ENCODE results near the gene PSAP.

The PSAP gene

DNA sequence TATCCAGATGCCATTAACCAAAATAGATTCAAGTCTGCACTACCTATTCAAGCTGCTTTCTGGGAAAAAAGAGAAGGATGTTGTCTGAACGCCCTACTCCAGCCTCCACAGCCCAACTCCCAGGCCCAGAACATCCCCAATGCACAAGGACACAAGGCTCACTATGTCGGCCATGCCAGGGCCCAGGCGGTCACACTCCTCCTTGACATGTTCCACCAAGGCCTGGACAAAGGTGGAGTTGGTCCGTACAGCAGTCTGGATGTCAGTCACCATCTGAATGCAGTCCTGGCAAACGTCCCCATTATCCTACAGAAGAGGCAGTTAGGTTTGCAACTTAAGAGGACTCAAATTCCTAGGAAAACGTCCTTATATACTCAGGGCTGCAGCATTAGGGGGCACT, 23.2 kb downstream of the PSAP start:
- DNase-seq (ENCODE audit: low read depth in 2 of 2): no peak

DNA sequence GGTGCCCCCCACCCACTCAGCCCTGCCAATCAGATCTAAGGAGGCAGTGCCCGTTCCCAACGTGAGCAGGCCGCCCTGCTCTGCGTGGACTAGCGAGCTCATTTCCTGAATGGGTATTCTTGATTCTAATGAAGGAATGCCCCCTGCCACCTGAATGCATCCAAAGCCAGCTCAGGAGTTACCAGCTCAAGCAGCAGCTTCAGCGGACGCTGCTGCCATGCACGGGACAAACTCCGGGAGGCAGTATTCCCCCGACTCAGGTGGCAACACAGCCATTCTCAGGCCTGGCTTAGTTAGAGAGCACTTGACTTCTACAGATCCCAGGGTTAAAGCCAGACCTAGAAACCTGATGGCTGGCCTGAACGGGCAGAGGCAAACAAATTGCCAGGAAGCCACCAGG, 25.8 kb downstream of the PSAP start:
- DNase-seq (ENCODE audit: low read depth in 2 of 2): no peak

DNA sequence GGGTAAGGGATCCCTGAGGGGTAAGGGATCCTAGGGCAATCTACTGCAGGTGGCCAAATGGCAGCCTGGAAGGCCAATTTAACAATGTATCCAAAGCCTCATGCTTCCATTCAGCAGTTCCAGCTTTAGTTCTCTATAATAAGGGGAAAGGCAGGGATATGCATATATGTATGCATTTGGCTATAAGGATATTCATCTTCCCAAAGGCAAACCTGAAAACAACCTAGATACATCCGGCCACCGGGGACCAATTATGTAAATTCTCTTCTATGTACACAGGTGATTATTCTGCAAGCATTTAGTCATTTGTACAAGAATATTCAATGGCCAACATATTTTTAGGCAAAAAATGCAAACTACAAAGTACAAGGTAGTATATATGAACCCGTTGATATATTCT, 26.7 kb downstream of the PSAP start:
- DNase-seq (ENCODE audit: low read depth in 2 of 2): no peak

DNA sequence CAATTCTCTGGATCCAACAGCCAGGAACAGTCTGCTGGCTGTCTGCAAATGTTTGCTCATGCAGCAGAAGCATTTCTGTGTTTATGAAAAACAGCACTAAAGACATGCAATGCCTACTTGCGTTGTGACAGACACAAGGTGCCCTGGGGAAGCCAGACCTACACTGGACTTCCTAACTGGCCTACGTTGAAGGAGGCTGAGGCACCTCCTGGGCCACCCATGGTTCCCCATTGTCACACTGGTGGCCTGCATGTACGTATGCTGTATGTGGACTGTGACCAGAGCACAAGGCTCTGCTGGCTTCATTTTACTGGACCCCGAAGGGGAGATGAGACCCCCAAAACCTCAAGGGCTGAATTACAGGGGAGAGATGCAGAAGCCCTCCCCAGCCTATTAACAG, 27.7 kb downstream of the PSAP start:
- no peak for DNase-seq (ENCODE audit: low read depth in 2 of 2)

DNA sequence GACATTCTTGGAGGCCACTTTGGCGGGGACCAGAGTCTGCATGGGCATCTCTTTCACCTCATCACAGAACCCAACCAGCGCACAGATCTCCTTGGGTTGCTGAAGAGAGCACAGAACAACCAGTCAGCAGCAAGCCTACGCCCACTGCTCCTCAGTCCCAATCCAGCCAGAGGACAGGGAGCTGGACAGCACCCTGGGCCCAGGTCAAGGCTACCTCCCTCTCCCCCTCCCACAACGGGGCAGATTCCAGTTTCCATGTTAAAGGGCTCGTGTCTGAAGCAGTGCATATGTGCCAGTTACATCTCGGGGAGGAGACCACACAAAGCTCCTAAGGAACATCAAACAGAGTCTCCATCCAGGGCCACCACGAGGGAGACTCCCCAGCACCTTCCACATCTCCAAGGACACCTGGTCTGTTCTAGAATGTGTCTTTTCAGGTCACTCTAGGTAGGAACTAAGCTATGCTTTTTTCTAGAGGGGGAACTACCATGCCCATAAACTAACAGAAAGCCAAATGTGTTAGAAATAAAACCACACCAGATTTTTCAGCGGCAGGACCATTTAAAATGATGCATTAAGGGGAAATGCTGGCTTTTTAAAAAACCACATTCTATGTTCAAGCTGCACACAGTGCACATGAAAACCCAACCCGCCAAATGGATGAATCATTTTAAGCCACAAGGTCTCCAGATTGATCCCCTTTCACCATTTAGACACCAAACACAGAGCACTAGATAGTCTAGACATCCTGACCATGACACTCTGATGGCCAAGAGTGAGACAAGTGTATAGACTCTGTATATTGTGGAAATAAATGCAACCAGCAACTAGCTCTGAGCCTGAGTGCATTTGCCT, 28.9 kb downstream of the PSAP start:
- no peak for DNase-seq (ENCODE audit: low read depth in 2 of 2)

DNA sequence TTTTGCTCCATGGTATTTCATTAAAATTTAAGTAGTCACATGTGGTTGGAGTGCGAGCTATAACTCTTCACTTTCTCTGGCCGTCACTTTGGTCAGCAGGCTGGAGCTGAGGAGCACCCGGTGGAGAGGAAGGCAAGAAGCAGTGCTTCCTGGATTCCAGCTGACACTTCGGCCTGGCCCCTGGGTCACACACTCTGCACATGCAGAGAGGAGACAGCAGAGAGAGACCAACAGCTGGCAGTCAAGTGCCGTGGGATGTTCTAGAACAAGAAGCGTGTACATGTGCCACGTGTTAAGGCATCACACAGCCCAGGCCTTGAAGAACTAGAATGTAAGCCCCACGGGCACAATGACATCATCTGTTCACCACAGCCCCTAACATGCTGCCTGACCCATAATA, 30.1 kb downstream of the PSAP start:
- DNase-seq (ENCODE audit: low read depth in 2 of 2): no peak

DNA sequence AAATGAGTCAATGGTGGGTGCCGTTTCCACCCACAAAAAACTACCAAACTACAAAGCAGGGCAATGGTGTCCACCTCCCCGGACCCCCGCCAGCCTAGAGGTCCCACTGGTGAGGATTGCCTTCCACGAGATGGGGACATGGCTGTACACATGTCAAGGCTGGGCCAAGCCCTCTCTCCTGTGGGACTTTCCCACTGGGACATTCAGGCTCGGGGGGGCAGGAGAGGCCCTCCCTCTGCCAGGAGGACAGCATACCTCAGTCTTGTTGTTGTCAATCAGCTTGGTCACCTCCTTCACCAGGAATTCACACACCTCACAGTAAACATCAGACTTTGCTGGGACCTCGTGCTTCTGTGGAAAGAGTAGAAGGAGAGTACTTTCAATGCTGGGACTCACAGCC, 31.1 kb downstream of the PSAP start:
- DNase-seq (ENCODE audit: low read depth in 2 of 2): no peak

DNA sequence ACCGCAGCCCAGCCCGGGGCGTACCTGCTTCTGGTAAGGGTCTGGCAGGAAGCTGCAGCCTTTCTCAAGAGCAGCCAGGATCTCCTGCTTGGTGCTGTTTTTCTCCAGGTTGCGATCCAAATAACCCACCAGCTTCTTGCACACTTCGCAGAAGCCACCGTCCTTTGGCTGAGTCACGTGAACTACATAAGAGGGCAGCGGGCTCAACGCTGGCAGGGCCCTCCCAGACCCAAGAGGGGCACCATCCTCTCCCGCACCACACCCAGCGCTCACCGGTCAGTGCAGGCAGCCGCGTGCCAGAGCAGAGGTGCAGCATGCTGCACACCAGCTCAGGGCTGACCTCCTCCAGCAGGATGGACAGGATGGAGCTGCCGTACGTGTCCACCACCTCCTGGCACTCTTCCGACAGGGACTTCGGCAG, 31.6 kb downstream of the PSAP start:
- DNase-seq (ENCODE audit: low read depth in 2 of 2): no peak

DNA sequence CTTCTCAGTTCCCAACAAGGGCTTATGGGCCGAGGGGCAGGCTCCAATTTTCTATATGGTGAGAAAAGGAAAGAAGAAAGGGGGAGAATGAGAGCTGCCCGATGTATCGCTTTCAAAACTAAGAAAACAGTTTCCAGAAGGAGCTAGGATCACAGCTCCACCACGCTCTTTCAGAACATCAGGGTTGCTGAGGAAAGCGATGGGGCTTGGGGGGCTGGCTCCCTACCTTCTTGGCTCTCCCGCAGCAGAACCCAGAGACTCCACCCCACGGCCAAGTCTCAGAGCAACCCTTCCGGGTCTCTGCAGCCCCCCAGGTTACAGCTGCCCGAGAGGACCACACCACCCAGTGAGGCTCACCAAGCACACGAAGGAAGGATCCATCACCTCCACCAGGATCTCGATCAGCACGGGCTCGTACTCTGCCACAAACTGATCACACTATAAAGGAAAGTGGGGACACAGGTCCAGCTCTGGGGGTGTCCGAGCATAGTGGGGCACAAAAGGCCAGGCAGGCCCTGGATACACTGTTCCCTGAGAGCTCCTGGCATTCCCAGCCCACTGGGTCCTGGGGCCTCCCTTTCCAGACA, 32.3 kb downstream of the PSAP start:
- DNase-seq (ENCODE audit: low read depth in 2 of 2): no peak

DNA sequence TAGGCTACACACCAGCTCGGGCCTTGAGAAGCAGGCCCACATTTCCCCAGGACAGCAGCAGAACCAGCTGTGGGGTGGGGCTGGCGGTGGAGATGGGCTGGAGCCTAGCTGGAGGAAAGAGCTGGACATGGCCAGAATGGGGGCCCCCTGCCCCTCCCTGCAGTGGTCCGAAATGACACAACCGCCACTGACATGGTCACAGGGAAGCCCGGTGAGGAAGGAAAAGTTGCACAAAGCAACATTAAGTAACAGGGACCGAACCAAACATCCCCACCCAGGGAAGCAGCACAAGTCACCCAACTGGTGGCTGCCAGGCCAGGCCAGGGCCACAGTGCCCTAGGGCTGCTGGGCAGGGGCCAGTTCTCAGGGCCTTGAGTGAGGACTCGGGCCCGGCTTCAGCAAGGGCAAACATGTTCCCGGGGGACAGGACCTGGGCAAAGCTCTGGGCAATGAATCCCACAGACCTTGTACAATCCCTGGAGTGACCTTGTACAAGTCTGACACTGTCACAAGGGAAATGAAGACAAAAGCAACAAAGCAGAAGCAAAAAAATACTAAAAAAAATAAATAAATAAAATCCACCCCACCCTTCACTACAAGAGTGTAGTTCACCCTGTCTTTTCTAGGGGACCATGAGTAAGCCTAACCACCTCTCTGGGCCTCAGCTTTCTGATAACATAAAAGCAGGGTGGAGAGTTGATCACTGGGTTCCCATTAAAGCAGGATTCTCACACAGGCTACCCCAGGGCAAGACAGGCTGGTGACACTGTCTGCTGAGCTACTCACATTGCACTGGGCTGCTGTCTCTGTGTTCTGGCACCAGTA, 33.0 kb downstream of the PSAP start:
- no peak for DNase-seq (ENCODE audit: low read depth in 2 of 2)

DNA sequence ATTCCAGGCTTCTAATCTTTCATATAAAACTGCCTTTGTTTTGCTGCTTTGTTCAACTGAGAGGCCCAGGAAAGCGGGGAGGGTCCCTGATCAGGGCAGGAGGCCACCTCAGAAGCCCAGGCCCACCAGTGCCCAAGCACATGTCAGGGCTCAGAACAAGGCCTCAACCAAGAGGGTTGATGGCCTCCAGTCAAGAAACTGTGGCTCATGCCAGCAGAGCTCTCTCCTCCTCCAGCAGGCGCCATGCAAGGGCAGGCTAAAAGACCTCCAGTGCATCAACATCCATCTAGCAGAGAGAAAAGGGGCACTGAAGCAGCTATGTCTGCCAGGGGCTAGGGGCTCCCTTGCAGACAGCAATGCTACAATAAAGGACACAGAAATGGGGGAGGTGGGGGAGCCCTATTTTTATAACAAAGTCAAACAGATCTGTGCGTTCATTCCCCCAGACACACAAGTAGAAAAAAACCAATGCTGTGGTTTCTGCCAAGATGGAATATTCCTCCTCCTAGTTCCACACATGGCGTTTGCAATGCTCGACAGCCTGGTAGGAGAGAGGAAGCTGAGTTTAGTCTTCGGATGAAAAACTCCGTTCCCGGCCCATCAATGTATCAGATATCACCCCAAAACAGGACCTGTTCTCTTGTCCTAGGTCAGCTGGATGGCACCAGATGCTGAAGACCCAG, 34.0 kb downstream of the PSAP start:
- no peak for DNase-seq (ENCODE audit: low read depth in 2 of 2)

DNA sequence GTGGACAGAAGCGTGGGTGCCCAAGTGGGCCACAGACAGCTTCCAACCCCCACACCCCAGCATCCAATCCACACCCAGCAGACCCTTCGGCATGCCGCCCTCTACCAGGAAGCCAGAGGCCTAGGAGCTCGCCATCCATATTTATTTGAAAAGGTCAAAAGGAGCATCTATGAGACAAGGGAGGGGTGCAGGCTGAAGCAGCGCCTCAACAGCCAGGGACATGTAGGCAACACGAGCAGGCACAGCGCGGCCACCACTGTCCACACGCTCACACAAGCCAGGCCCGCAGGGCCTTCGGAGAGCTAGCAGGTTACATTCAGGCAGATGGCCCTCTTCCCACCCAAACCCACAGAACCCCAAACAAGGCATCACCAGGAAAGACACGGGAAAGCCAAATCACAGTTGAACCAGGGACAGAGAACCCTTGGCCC, 34.6 kb downstream of the PSAP start:
- no peak for DNase-seq (ENCODE audit: low read depth in 2 of 2)

DNA sequence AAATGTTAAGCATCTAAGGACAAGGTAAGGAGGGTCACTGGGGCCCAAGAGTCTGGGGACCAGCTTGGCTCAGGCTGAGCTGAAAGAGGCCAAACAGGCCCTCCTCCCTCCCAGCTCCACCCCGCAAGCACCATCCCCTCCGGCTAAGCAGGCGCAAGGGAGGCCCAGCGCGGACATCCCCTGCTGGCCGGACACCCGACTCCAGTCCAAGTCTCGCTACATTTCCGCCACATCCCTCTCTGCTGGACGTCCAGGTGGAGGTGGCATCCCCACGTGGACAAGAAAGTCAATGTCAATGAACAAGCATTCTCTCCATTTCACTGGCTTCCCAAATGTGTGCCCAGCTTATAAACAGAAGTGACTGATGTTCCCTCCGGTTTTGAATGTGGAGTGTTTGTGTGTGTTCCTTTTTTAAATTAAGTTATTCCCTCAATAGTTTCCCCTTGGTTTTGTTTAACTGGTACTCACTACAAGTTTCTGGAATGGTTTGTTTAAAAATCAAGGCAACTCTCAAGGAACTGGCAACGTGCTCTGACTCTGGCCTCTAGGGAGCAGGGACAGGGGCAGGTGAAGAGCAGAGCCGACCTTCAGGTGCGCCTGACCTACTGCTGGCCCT, 35.4 kb downstream of the PSAP start:
- DNase-seq (ENCODE audit: low read depth in 2 of 2): no peak

DNA sequence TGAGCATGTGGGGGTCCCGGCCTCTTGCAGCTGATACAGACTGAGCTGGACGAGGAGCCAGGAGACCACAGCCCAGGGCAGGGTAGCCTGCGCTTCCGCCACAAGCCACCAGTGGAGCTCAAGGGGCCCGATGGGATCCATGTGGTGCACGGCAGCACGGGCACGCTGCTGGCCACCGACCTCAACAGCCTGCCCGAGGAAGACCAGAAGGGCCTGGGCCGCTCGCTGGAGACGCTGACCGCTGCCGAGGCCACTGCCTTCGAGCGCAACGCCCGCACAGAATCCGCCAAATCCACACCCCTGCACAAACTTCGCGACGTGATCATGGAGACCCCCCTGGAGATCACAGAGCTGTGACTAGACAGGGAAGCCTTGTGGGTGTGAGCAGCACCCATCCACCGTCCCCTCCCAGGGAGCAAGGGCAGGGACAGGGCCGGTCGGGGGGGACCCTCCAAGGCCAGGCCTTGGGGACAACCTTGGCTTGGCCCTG, 36.1 kb downstream of the PSAP start:
- DNase-seq (ENCODE audit: low read depth in 2 of 2): no peak

DNA sequence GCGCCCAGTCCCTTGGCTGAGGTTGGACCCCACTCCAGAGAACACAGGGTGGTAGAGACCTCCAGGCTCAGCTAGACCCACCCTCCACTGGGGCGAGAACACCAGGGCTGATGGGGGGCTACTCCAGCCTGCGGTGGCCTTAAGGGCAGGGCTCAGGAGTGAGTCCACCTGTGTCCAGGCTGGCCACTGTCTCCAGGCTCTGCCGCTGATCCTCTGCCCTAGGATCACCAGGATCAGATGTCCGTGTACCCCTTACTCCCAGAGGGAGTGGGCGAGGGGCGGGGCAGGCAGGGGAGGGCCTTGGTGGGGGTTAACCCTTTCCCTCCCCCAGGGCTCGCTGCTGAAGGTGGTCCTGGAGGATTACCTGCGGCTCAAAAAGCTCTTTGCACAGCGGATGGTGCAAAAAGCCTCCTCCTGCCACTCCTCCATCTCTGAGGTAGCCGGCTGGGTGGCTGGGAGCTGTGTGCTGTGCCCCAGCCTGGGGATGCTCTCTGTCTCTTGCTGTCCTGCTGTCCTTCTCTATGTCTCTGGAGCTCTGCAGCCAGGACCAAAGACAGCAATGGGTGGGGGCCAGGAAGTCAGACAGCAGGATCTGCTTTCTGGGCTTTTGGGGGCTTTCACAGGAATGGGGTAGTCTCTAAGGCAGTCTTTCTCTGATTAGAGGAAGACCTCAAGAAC, 38.0 kb downstream of the PSAP start:
- DNase-seq (ENCODE audit: low read depth in 2 of 2): no peak

DNA sequence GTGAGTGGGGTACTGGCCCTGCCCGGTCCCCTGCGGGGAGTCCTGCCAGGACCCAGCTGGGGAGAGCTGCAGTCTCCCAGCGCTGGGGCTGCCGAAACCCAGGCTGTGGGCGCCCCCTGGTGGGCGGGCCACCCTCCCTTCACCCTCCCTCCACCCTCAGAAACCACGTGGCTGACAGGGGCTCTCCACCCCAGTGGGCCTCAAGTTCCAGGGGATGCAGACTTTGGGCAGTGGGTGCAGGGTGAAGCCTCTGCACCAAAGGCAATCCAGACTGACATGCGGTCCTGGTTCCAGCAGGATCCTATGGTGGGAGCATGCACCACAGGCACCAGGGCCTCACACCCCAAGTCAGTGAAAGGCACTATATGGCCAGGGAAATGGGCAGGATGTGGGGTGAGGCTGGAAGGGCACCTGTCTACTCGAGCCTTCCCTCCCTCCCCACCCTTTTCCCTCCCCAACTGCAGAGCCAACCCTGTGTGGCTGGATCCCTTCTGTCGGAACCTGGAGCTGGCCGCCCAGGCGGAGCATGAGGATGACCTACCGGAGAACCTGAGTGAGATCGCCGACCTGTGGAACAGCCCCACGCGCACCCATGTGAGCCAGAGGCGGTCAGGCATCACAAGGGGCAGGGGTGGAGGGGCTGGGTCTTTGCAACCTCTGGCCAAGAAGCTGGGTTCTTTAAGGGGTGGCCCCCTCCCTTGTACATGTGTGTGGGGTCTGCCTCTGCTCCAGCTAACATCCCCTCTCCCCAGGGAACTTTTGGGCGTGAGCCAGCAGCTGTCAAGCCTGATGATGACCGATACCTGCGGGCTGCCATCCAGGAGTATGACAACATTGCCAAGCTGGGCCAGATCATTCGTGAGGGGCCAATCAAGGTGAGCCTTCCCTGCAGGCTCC, 38.8 kb downstream of the PSAP start:
- peak; percentile 48 to 68 for DNase-seq (ENCODE audit: low read depth in 2 of 2)

DNA sequence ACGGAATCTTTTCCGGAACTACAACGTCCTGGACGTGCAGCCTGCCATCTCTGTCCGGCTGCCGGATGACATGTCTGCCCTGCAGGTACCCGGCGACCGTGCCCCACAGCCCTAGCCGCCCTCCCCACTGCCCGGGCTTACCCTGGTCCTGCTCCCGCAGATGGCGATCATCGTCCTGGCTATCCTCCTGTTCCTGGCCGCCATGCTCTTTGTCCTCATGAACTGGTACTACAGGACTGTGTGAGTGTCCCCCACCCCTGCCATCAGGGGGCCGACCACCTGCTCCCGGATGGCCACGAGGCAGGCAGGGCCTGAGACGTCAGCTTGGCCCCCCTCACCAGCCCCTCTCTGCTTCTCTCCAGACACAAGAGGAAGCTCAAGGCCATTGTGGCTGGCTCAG, 39.7 kb downstream of the PSAP start:
- no peak for DNase-seq (ENCODE audit: low read depth in 2 of 2)

DNA sequence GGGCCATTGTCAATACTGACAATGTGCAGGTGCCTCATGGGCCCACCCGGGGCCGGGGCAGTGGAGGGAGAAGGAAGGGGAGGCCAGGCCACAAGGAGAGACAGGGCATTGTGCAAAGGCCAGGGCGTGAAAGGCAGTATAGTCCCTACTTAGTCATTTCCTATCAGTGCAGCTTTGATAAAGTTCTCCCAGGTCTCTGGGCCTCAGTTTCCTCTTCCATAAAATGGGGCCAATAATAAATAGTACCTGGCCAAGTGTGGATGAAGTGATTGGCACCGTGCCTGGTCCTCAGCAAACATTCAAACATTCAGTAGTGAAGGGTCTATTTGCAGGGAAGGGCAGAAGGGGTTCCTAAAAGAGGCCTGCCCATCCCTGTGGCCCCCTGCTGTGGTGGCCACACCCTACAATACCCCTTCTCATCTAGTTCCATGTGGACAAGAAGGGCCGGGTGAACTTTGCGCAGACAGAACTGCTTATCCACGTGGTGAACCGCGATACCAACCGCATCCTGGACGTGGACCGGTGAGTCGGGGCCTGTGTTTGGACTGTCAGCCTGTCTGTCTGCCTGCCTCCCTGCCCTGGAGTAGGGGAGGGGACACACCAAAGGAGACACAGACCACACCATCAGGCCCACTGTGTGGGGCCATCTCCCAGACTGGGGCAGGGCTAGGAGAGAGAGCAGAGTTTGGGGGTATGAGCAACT, 40.9 kb downstream of the PSAP start:
- no peak for DNase-seq (ENCODE audit: low read depth in 2 of 2)

DNA sequence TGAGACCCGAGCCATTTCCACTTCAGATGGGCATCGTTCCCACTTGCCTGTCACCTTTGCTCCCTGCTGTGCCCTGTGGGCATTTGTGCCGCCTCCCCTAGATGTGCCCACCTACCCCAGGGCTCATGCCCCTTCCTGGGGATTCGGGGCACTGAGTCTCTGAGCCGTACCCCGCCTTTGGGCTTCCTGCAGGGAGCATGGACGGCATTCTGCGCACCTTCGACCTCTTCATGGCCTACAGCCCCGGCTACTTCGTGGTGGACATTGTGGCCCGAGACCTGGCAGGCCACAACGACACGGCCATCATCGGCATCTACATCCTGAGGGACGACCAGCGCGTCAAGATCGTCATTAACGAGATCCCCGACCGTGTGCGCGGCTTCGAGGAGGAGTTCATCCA, 41.4 kb downstream of the PSAP start:
- no peak for DNase-seq (ENCODE audit: low read depth in 2 of 2)
